ENCODE data around the gene TMEM132A. TPM values are rescaled to one million over a fixed set of nuclear protein-coding genes. Genes with fewer than 3 reads are reported as not detected.

The TMEM132A gene
- polyA plus RNA-seq, 2 donors = 8.1 to 37.4 TPM

DNA sequence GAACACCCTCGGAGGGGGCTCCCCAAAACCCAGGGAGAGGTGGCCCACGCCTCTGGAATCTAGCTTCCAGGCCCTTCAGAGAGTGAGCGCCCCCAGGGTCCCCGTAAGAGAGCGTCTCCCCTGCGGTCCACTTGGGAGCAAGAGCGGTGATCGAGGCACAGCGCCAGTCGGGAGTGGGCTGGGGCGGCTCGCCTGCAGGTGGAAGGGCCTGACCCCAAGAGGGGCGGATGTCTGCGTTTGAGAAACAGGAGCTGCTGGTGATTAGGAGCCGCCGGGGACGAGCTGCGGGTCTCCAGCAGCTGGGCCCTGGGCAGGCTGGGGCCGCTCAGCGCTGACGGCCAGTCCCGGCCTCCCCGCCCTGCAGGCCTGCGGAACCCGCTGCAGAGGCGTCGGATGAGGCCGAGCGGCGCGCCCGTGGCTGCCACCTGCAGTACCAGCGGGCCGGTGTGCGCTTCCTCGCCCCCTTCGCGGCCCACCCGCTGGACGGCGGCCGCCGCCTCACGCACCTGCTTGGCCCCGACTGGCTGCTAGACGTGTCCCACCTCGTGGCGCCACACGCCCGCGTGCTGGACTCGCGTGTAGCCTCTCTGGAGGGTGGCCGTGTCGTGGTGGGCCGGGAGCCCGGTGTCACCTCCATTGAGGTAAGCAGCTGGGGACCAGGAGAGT is 10.0 kb downstream of the TMEM132A start:
- WGBS, 2 donors = 92% methylated on average over 53 to 57 of the region's 57 CpGs
- H3K4me1 ChIP-seq (ENCODE audit: control insufficient read depth in 2 of 2, insufficient read depth in 2 of 2, low read length in 1 of 2) = peaks cover 4 to 12% of the 10 kb centered on the region in 2 donors
- no peak overlapping the region for H3K27ac ChIP-seq (ENCODE audit: low read depth in 2 of 2, low read length in 1 of 2)
- no peak overlapping the region for H3K4me3 ChIP-seq (ENCODE audit: low read depth in 1 of 2, low read length in 2 of 2)
- H3K9me3 ChIP-seq (ENCODE audit: control insufficient read depth in 2 of 2, insufficient read depth in 1 of 2, low read depth in 1 of 2, low read length in 1 of 2) = no peaks in the 10 kb centered on the region
- no peaks in the 10 kb centered on the region for H3K27me3 ChIP-seq (ENCODE audit: control insufficient read depth in 1 of 2, insufficient read depth in 2 of 2, low read length in 2 of 2)
- peaks cover 0 to 23% of the 10 kb centered on the region in 2 donors for H3K36me3 ChIP-seq (ENCODE audit: control insufficient read depth in 2 of 2, insufficient read depth in 2 of 2, low read length in 1 of 2)

DNA sequence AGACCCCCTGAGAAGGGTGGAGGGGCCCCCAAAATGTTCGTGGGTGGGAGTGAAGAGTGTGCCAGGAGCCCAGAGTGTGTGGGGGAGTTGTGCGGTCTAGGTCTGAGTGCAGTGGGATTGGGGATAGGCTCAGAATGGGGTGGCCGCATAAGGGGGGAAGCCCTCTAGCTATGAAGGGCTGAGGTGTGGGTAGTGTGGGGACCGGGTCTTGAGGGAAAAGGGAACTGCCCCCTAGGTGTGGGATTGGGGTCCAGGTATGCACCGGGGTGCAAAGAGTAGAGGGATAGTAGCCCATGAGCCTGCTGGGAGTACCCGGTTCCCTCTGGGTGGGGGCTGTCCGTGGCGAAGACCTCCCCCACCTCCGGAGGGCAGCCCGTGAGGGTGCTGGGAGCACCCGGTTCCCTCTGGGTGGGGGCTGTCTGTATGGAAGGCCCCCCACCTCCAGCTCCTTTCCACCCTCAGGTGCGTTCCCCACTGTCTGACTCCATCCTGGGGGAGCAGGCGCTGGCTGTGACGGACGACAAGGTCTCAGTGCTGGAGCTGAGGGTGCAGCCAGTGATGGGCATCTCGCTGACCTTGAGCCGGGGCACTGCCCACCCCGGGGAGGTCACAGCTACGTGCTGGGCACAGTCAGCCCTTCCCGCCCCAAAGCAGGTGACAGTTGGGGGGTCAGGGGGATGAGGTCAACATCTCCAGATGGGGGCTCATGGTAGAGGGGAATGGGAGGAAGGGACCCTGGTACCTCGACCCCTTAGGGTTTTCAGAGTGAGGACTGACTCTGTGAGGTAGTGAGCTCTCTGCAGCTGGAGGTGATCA is 10.7 kb downstream of the TMEM132A start:
- H3K27ac ChIP-seq (ENCODE audit: low read depth in 2 of 2, low read length in 1 of 2) = no peak overlapping the region
- H3K27me3 ChIP-seq (ENCODE audit: control insufficient read depth in 1 of 2, insufficient read depth in 2 of 2, low read length in 2 of 2) = no peaks in the 10 kb centered on the region
- no peaks in the 10 kb centered on the region for H3K9me3 ChIP-seq (ENCODE audit: control insufficient read depth in 2 of 2, insufficient read depth in 1 of 2, low read depth in 1 of 2, low read length in 1 of 2)
- no peak overlapping the region for H3K4me3 ChIP-seq (ENCODE audit: low read depth in 1 of 2, low read length in 2 of 2)
- H3K36me3 ChIP-seq (ENCODE audit: control insufficient read depth in 2 of 2, insufficient read depth in 2 of 2, low read length in 1 of 2) = peaks cover 0 to 23% of the 10 kb centered on the region in 2 donors
- 83 to 85% methylated on average over 21 of the region's 21 CpGs for WGBS, 2 donors
- peaks cover 4 to 15% of the 10 kb centered on the region in 2 donors for H3K4me1 ChIP-seq (ENCODE audit: control insufficient read depth in 2 of 2, insufficient read depth in 2 of 2, low read length in 1 of 2)

- Histone ChIP-seq H3K9me3 (ENCODE audit: control insufficient read depth in 2 of 2, insufficient read depth in 1 of 2, low read depth in 1 of 2, low read length in 1 of 2) (no peaks in the 10 kb centered on the region), H3K27ac (ENCODE audit: low read depth in 2 of 2, low read length in 1 of 2) (no peak overlapping the region), H3K4me3 (ENCODE audit: low read depth in 1 of 2, low read length in 2 of 2) (no peak overlapping the region), H3K4me1 (ENCODE audit: control insufficient read depth in 2 of 2, insufficient read depth in 2 of 2, low read length in 1 of 2) (peaks cover 4 to 16% of the 10 kb centered on the region in 2 donors), H3K27me3 (ENCODE audit: control insufficient read depth in 1 of 2, insufficient read depth in 2 of 2, low read length in 2 of 2) (no peaks in the 10 kb centered on the region), H3K36me3 (ENCODE audit: control insufficient read depth in 2 of 2, insufficient read depth in 2 of 2, low read length in 1 of 2) (peaks cover 0 to 17% of the 10 kb centered on the region in 2 donors)
- 85 to 87% methylated on average over 23 to 27 of the region's 27 CpGs for WGBS, 2 donors
Observed at GRCh38 chr11:60935676-60936442, 11.6 kb downstream of the TMEM132A start.

- no peak overlapping the region for H3K4me3 ChIP-seq (ENCODE audit: low read depth in 1 of 2, low read length in 2 of 2)
- peaks cover 6 to 20% of the 10 kb centered on the region in 2 donors for H3K4me1 ChIP-seq (ENCODE audit: control insufficient read depth in 2 of 2, insufficient read depth in 2 of 2, low read length in 1 of 2)
- peak overlapping the region in 1 of 2 donors; percentile 28 for H3K27ac ChIP-seq (ENCODE audit: low read depth in 2 of 2, low read length in 1 of 2)
- no peaks in the 10 kb centered on the region for H3K9me3 ChIP-seq (ENCODE audit: control insufficient read depth in 2 of 2, insufficient read depth in 1 of 2, low read depth in 1 of 2, low read length in 1 of 2)
- H3K36me3 ChIP-seq (ENCODE audit: control insufficient read depth in 2 of 2, insufficient read depth in 2 of 2, low read length in 1 of 2) = peaks cover 0 to 17% of the 10 kb centered on the region in 2 donors
- 88 to 89% methylated on average over 16 to 18 of the region's 18 CpGs for WGBS, 2 donors
- H3K27me3 ChIP-seq (ENCODE audit: control insufficient read depth in 1 of 2, insufficient read depth in 2 of 2, low read length in 2 of 2) = no peaks in the 10 kb centered on the region
Observed at GRCh38 chr11:60936467-60937143, 12.3 kb downstream of the TMEM132A start.

DNA sequence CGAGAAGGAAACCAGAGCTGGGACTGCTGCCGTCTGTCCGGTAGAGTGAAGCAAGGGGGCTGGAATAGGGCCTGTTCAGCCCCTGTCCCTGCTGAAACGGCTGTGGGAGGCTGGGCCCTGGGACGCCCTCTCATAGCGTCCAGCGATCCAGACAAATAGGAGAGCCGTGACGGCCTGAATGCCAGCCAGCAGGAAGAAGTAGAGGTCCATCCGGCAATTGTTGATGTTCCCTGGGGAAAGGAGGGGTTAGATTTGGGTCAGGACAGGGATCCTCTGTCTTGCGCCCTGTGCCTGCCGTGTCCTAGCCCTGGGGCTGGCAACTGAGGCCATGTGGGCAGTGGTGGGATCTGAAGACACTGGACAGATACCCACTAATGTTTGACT is 12.9 kb downstream of the TMEM132A start:
- Histone ChIP-seq H3K9me3 (ENCODE audit: control insufficient read depth in 2 of 2, insufficient read depth in 1 of 2, low read depth in 1 of 2, low read length in 1 of 2) (no peaks in the 10 kb centered on the region), H3K27ac (ENCODE audit: low read depth in 2 of 2, low read length in 1 of 2) (no peak overlapping the region), H3K4me3 (ENCODE audit: low read depth in 1 of 2, low read length in 2 of 2) (no peak overlapping the region), H3K36me3 (ENCODE audit: control insufficient read depth in 2 of 2, insufficient read depth in 2 of 2, low read length in 1 of 2) (peaks cover 5 to 17% of the 10 kb centered on the region in 2 donors), H3K4me1 (ENCODE audit: control insufficient read depth in 2 of 2, insufficient read depth in 2 of 2, low read length in 1 of 2) (peaks cover 6 to 25% of the 10 kb centered on the region in 2 donors), H3K27me3 (ENCODE audit: control insufficient read depth in 1 of 2, insufficient read depth in 2 of 2, low read length in 2 of 2) (no peaks in the 10 kb centered on the region)
- 68% methylated on average over 12 of the region's 12 CpGs for WGBS, 2 donors

DNA sequence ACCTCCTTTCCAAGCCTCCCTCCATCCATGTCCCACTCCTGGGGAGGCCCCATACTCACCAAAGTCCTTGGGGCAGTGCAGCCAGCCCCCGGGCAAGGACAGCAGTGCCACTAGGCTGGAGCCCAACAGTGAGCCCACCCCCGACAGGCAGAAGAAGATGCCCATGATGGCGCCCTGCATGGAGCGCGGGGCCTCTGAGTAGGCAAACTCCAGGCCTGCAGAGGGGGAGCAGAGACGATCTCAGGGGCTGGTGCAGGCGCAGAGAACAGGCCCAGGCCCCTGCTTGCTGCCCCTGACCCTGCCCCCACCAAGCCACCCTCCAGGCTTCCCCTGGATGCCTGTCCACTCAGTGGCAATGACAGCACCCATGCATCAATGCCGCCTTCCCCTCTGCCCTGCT is 13.6 kb downstream of the TMEM132A start:
- no peak overlapping the region for H3K27ac ChIP-seq (ENCODE audit: low read depth in 2 of 2, low read length in 1 of 2)
- H3K4me3 ChIP-seq (ENCODE audit: low read depth in 1 of 2, low read length in 2 of 2) = no peak overlapping the region
- peaks cover 5 to 22% of the 10 kb centered on the region in 2 donors for H3K36me3 ChIP-seq (ENCODE audit: control insufficient read depth in 2 of 2, insufficient read depth in 2 of 2, low read length in 1 of 2)
- H3K9me3 ChIP-seq (ENCODE audit: control insufficient read depth in 2 of 2, insufficient read depth in 1 of 2, low read depth in 1 of 2, low read length in 1 of 2) = no peaks in the 10 kb centered on the region
- 93 to 94% methylated on average over 8 of the region's 8 CpGs for WGBS, 2 donors
- H3K4me1 ChIP-seq (ENCODE audit: control insufficient read depth in 2 of 2, insufficient read depth in 2 of 2, low read length in 1 of 2) = peaks cover 6 to 30% of the 10 kb centered on the region in 2 donors
- no peaks in the 10 kb centered on the region for H3K27me3 ChIP-seq (ENCODE audit: control insufficient read depth in 1 of 2, insufficient read depth in 2 of 2, low read length in 2 of 2)

DNA sequence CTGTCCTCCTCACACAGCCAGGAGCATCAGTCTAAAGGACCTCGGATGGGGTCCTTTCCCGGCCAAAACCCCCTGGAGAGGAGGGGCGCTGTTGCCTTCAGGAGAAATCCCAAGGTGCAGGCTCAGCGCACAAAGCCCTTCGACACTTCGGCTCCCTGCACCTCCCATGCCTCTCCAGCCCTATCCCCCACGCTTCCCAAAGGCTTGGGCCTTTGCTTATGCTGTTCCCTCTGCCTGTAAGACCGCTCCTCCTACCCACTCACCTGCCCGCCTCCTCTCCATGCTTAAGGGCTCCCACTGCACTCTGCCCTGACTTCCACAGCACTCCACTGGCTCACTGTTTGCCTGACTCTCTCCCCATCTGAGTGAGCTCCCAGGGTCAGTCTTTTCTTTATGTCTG is 14.2 kb downstream of the TMEM132A start:
- 88 to 89% methylated on average over 9 of the region's 9 CpGs for WGBS, 2 donors
- H3K36me3 ChIP-seq (ENCODE audit: control insufficient read depth in 2 of 2, insufficient read depth in 2 of 2, low read length in 1 of 2) = peaks cover 5 to 21% of the 10 kb centered on the region in 2 donors
- no peaks in the 10 kb centered on the region for H3K9me3 ChIP-seq (ENCODE audit: control insufficient read depth in 2 of 2, insufficient read depth in 1 of 2, low read depth in 1 of 2, low read length in 1 of 2)
- H3K4me1 ChIP-seq (ENCODE audit: control insufficient read depth in 2 of 2, insufficient read depth in 2 of 2, low read length in 1 of 2) = peaks cover 6 to 32% of the 10 kb centered on the region in 2 donors
- H3K4me3 ChIP-seq (ENCODE audit: low read depth in 1 of 2, low read length in 2 of 2) = no peak overlapping the region
- no peak overlapping the region for H3K27ac ChIP-seq (ENCODE audit: low read depth in 2 of 2, low read length in 1 of 2)
- no peaks in the 10 kb centered on the region for H3K27me3 ChIP-seq (ENCODE audit: control insufficient read depth in 1 of 2, insufficient read depth in 2 of 2, low read length in 2 of 2)

GRCh38 chr11:60939301-60939700 is 15.0 kb downstream of the TMEM132A start:
- no peak overlapping the region for H3K27ac ChIP-seq (ENCODE audit: low read depth in 2 of 2, low read length in 1 of 2)
- 92 to 97% methylated on average over 7 of the region's 7 CpGs for WGBS, 2 donors
- H3K9me3 ChIP-seq (ENCODE audit: control insufficient read depth in 2 of 2, insufficient read depth in 1 of 2, low read depth in 1 of 2, low read length in 1 of 2) = no peaks in the 10 kb centered on the region
- H3K4me3 ChIP-seq (ENCODE audit: low read depth in 1 of 2, low read length in 2 of 2) = no peak overlapping the region
- H3K27me3 ChIP-seq (ENCODE audit: control insufficient read depth in 1 of 2, insufficient read depth in 2 of 2, low read length in 2 of 2) = no peaks in the 10 kb centered on the region
- H3K36me3 ChIP-seq (ENCODE audit: control insufficient read depth in 2 of 2, insufficient read depth in 2 of 2, low read length in 1 of 2) = peaks cover 5 to 20% of the 10 kb centered on the region in 2 donors
- H3K4me1 ChIP-seq (ENCODE audit: control insufficient read depth in 2 of 2, insufficient read depth in 2 of 2, low read length in 1 of 2) = peaks cover 6 to 34% of the 10 kb centered on the region in 2 donors

DNA sequence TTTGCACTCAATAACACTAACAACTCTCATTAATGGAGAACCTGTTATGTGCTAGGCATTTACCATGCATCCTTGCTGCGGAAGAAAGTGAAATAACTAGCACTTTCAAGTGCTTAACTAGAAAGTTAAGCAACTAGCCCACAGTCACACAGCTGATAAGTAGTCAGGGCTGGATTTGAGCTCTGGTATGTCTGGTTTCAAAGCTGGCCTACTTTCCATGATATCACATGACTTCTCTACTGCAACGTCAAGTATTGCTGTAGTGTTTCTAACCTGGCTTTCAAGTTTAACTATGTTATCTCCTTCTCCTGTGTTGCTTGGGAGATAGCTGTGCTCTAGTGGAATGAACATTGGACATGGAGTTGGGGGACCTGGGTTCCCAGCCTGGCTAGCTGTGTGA is 15.6 kb downstream of the TMEM132A start:
- Histone ChIP-seq H3K4me1 (ENCODE audit: control insufficient read depth in 2 of 2, insufficient read depth in 2 of 2, low read length in 1 of 2) (peaks cover 6 to 34% of the 10 kb centered on the region in 2 donors), H3K4me3 (ENCODE audit: low read depth in 1 of 2, low read length in 2 of 2) (no peak overlapping the region), H3K9me3 (ENCODE audit: control insufficient read depth in 2 of 2, insufficient read depth in 1 of 2, low read depth in 1 of 2, low read length in 1 of 2) (no peaks in the 10 kb centered on the region), H3K27ac (ENCODE audit: low read depth in 2 of 2, low read length in 1 of 2) (no peak overlapping the region), H3K36me3 (ENCODE audit: control insufficient read depth in 2 of 2, insufficient read depth in 2 of 2, low read length in 1 of 2) (peaks cover 5 to 17% of the 10 kb centered on the region in 2 donors), H3K27me3 (ENCODE audit: control insufficient read depth in 1 of 2, insufficient read depth in 2 of 2, low read length in 2 of 2) (no peaks in the 10 kb centered on the region)
- WGBS, 2 donors = 45 to 58% methylated on average over 2 of the region's 2 CpGs
